GM21619 (cell line): Measurements from ENCODE around the gene CBFA2T2.
"Not testable (repeated sequence)": the region's sequence is repeated elsewhere in the genome, so short reads cannot be mapped to it uniquely, and the experiment has no call there.

Source experiments
- ATAC-seq: cut with Tn5 transposase; IDR thresholded peaks from one replicate; pipeline ENCODE4 v1.9.1; 2021; ENCODE audit not compliant: unreplicated experiment

The CBFA2T2 gene

DNA sequence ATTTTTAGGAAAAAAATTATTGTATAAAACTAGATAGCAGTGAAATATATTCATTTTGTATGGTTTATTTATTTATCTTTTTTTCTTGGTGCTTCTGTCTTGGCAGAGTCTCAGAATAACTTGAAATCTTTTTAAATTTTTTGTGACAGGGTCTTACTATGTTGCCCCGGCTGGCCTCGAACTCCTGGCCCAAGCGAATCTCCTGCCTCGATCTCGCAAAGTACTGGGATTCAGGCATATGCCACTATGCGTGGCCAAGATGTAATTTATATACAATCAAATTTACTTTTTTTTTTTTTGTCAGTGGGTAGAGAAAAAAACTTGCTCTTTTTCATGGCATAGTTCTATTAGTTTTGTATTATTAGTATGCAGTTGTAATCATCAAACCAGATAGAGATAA is 13.7 kb downstream of the CBFA2T2 start:
- ATAC-seq: no peak

GRCh38 chr20:33506576-33506975 is 16.7 kb downstream of the CBFA2T2 start:
- ATAC-seq: no peak

DNA sequence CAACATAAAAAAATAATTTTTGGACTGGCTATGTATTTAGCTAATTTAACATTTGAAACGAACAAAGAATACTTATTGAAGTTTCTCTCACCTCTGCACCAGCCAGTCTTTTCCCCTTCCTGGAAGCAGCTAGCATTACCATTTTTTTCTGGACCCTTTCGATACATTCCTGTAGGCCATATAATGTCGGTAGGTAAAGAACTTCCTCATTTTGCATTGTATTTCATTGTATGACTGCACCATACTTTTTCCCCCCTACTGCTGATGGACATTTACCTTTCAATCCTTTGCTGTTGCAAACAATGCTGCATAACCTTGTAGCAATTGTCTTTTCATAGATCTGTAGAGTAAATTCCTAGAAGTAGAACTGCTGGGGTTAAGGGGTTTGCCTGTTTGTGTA is 17.6 kb downstream of the CBFA2T2 start:
- no peak for ATAC-seq

GRCh38 chr20:33508015-33508414 is 18.1 kb downstream of the CBFA2T2 start:
- not testable (repeated sequence) for ATAC-seq

- ATAC-seq: not testable (repeated sequence)
Measured at GRCh38 chr20:33509057-33509456, 19.2 kb downstream of the CBFA2T2 start.

- ATAC-seq: not testable (repeated sequence)
Measured at GRCh38 chr20:33511876-33512275, 22.0 kb downstream of the CBFA2T2 start.

DNA sequence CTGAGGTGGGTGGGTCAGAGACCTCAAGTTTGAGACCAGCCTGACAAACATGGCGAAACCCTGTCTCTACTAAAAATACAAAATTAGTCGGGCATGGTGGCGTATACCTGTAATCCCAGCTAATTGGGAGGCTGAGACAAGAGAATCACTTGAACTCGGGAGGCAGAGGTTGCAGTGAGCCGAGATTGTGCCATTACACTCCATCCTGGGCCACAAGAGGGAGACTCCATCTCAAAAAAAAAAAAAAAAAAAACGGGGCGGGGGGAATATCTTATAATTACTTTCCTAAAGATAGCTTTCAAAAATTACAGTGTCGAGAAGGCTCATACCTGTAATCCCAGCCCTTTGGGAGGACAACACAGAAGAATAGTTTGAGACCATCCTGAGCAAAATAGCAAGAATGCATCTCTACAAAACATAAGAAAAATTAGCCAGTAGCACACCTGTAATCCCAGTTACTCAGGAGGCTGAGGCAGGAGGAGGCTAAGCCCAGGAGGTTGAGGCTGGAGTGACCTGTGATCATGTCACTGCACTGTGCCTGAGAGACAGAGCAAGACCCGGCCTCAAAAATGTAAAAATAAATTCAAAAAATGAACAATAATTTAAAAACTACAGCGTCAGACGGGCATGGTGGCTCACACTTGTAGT is 25.8 kb downstream of the CBFA2T2 start:
- no peak for ATAC-seq

- ATAC-seq: no peak
Measured at GRCh38 chr20:33516882-33517281, 27.0 kb downstream of the CBFA2T2 start.

DNA sequence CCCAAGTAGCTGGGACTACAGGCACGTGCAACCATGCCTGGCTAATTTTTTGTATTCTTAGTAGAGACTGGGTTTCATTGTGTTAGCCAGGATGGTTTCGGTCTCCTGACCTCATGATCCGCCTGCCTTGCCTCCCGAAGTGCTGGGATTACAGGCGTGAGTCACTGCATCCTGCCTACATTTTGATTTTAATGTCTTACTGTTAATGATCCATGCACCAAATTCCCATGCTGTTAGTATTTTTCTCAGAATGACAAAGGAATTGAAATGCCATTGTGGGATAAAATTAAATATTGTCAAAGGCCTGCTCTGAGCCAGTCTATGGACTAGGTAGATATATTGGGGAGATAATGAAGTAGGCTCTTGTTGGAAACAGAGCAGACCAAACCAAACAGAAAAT is 28.2 kb downstream of the CBFA2T2 start:
- ATAC-seq: no peak

GRCh38 chr20:33521461-33521860 is 31.6 kb downstream of the CBFA2T2 start:
- ATAC-seq: no peak

GRCh38 chr20:33522256-33522820 is 32.4 kb downstream of the CBFA2T2 start:
- ATAC-seq: no peak

- ATAC-seq: no peak
Measured at GRCh38 chr20:33524261-33524660, 34.4 kb downstream of the CBFA2T2 start.

- ATAC-seq: no peak
Measured at GRCh38 chr20:33526769-33527168, 36.9 kb downstream of the CBFA2T2 start.

GRCh38 chr20:33531047-33531877 is 41.4 kb downstream of the CBFA2T2 start:
- no peak for ATAC-seq

DNA sequence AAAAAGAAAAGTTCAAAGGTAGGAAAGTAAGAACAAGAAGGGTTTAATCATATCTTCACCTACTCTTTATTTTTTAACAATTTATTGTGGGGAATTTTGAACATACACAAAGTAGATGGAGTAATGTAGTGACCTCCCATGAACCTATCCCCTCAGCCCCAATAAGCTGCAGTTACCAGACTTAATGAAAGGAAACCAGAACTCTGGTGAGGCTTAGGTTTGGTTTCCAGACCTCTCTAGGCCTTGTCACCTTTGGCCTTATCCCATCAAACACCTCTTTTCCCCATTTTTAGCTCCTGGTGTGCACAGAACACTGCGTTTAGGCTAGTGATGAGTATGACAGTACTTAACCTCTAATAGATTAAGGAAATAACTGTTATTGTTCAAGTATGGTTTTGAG is 42.0 kb downstream of the CBFA2T2 start:
- no peak for ATAC-seq

DNA sequence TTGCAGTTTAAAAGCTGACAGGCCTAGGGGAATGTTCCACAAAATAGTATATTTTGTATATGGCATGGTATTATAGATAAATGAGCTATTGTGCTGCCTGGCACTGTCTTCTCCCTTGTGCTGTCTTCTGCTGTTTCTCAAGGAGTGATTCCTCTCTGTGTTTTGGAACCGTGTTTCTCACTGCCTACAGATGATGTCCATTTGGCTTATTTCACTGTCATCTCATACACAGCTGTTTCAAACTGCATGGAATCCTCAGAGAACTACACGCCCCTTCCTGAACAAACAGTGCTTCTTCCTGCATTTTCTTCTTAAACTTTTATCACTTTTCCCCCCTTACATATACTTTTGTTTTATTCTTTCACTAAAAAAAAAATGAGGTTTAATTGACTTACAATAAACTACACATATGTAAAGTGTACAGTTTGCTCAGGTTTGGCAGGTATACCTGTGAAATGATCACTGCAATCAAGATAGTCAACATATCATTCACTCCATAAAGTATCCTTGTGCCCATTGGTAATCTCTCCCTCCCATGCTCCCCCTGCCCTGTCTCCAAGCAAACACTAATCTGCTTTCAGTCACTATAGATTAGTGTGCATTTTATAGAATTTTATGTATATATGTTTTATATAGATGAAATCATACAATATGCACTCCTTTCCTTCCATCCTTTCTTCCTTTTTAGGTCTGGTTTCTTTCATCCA is 43.0 kb downstream of the CBFA2T2 start:
- ATAC-seq: no peak

- ATAC-seq: not testable (repeated sequence)
Measured at GRCh38 chr20:33535717-33536116, 45.8 kb downstream of the CBFA2T2 start.

GRCh38 chr20:33537608-33538007 is 47.7 kb downstream of the CBFA2T2 start:
- ATAC-seq: no peak

- ATAC-seq: no peak
Measured at GRCh38 chr20:33539129-33539528, 49.2 kb downstream of the CBFA2T2 start.

DNA sequence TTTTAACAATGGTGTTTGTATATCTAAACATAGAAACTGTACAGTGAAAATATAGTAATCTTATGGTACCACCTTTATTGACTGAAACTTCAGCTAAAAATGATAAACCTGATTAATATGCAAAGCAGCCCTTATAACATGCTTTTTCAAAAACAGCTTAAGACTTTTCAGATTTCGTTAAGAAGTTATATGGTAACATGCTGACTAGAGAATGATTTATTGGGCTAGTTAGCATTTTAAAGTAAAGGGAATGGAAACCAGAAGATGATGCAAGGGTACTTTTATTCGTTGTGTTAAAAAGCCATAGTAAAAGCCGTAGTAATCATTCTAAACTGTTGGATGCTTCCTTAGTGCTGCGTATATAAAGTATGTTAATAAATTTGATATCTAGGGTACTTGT is 50.5 kb downstream of the CBFA2T2 start:
- no peak for ATAC-seq

- ATAC-seq: no peak
Measured at GRCh38 chr20:33541074-33541473, 51.2 kb downstream of the CBFA2T2 start.

DNA sequence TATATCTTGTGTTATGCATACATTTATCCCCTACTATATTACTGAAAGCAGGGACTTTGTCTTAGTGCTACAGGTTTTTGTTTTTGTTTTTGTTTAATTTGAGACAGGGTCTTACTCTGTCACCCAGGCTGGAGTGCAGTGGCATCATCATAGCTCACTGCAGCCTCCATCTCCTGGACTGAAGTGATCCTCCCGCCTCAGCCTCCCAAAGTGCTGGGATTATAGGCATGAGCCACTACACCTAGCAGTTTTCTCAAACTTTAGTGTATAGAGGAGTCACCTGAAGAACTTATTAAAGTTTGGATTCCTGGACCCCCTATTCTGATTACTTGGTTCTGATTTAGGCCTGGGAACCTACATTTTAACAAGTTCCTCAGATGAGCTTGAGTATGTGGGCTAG is 51.9 kb downstream of the CBFA2T2 start:
- no peak for ATAC-seq
